A549 (cell line): Measurements from ENCODE around the gene CRK. TPM values are rescaled to one million over a fixed set of nuclear protein-coding genes. Genes with fewer than 3 reads are reported as not detected.
"Not testable (repeated sequence)": the region's sequence is repeated elsewhere in the genome, so short reads cannot be mapped to it uniquely, and the experiment has no call there.

Source experiments
- ATAC-seq, 2 experiments: fragments of 200-7000 bp in 1 of 2; fragments of >200 bp in 1 of 2; cut with Nextera tagmentation in 1 of 2; cut with Tn5 transposase in 1 of 2; 3 replicates each; pipeline versions ENCODE4 v1.8.0 to v1.9.1; 2018 to 2020; ENCODE audit warnings: mild to moderate bottlenecking in 1 of 2, moderate library complexity in 1 of 2
- CTCF ChIA-PET: fragments of 300-600 bp; sonication (Branson Sonifier 250); formaldehyde crosslinking; extraction: SDS; loops from one replicate; lab custom pipeline; 2021; ENCODE audit warnings: antibody characterized with exemption, inconsistent platforms; lab: Yijun Ruan, JAX
- POLR2A ChIA-PET: fragments of 350-600 bp; formaldehyde crosslinking; extraction: SDS; loops from one replicate; lab custom pipeline; 2021; ENCODE audit warnings: antibody characterized with exemption, inconsistent platforms; lab: Yijun Ruan, JAX
- DNase-seq, 2 experiments: peaks; one replicate each; pipeline versions ENCODE4 v3.0.0 to v3.0.0-alpha.2; 2011 to 2016; ENCODE audit warnings: low read depth in 1 of 2, low spot score in 1 of 2
- FAIRE-seq: peaks from 2 replicates; lab custom pipeline; 2011; peaks lifted over from hg19 to GRCh38; lab: Jason Lieb, UNC
- H3K27ac ChIP-seq, 2 experiments: fragments of >200 bp; sonication (Bioruptor Twin); formaldehyde crosslinking; 3 replicates each; pipeline ENCODE4 v1.5.1; 2016 to 2017
- H3K4me1 ChIP-seq: fragments of >200 bp; sonication (Bioruptor Twin); formaldehyde crosslinking; 3 replicates; pipeline ENCODE4 v1.6.1; 2016
- H3K4me2 ChIP-seq: fragments of >200 bp; sonication (Bioruptor Twin); formaldehyde crosslinking; 3 replicates; pipeline ENCODE4 v1.6.1; 2016
- H3K4me3 ChIP-seq: fragments of >200 bp; sonication (Bioruptor Twin); formaldehyde crosslinking; 3 replicates; pipeline ENCODE4 v1.5.1; 2016
- H3K9me3 ChIP-seq: fragments of >200 bp; sonication (Bioruptor Twin); formaldehyde crosslinking; 3 replicates; pipeline ENCODE4 v1.6.1; 2016
- CBX2 ChIP-seq: fragments of 200-600 bp; sonication (generic); IDR thresholded peaks from 2 replicates; pipeline ENCODE4 v1.6.1; 2016; ENCODE audit warnings: low read depth, mild to moderate bottlenecking, borderline replicate concordance
- CHD4 ChIP-seq: fragments of 200-600 bp; sonication (generic); IDR thresholded peaks from 2 replicates; pipeline ENCODE4 v1.6.1; 2016; ENCODE audit warnings: antibody characterized with exemption, mild to moderate bottlenecking, borderline replicate concordance
- CTCF ChIP-seq: fragments of >200 bp; sonication (Bioruptor Twin); formaldehyde crosslinking; IDR thresholded peaks from 3 replicates; pipeline ENCODE4 v1.5.1; 2016
- EHMT2 ChIP-seq: fragments of 200-600 bp; sonication (generic); IDR thresholded peaks from 2 replicates; pipeline ENCODE4 v1.6.1; 2016; ENCODE audit warnings: antibody characterized with exemption, low read depth, mild to moderate bottlenecking, moderate library complexity
- EP300 ChIP-seq, 2 experiments: fragments of >200 bp; sonication (Bioruptor Twin); formaldehyde crosslinking; IDR thresholded peaks; 2 replicates in 1 of 2; 3 replicates in 1 of 2; pipeline ENCODE4 v1.6.1; 2016 to 2017
- ESRRA ChIP-seq: fragments of 150-350 bp; IDR thresholded peaks from 2 replicates; pipeline ENCODE4 v1.6.1; 2014; ENCODE audit warnings: mild to moderate bottlenecking, low read length, borderline replicate concordance
- HDAC2 ChIP-seq: fragments of 200-600 bp; sonication (generic); IDR thresholded peaks from 2 replicates; pipeline ENCODE4 v1.6.1; 2016
- HEYL ChIP-seq: fragments of 250-450 bp; sonication (Bioruptor Pico); IDR thresholded peaks from 2 replicates; pipeline ENCODE4 v1.8.0; 2021; ENCODE audit warnings: mild to moderate bottlenecking, moderate library complexity
- HOXB13 ChIP-seq: fragments of 250-450 bp; sonication (Bioruptor Pico); IDR thresholded peaks from 2 replicates; pipeline ENCODE4 v1.5.0; 2020; ENCODE audit warnings: low read depth, mild to moderate bottlenecking, moderate library complexity
- KDM1A ChIP-seq: fragments of 200-600 bp; sonication (generic); IDR thresholded peaks from 2 replicates; pipeline ENCODE4 v1.6.1; 2016; ENCODE audit warnings: low read depth, mild to moderate bottlenecking
- MAX ChIP-seq: IDR thresholded peaks from 2 replicates; pipeline ENCODE4 v1.6.1; 2012
- MAZ ChIP-seq: fragments of 150-350 bp; IDR thresholded peaks from 2 replicates; pipeline ENCODE4 v1.6.1; 2014; ENCODE audit warnings: antibody characterized with exemption, low read depth, low read length, borderline replicate concordance
- NFE2L2 ChIP-seq: fragments of 150-350 bp; conservative IDR thresholded peaks from 2 replicates; pipeline ENCODE4 v1.6.1; 2014; ENCODE audit warnings: low read length
- NPAS2 ChIP-seq: fragments of 250-450 bp; sonication (Bioruptor Pico); IDR thresholded peaks from 2 replicates; pipeline ENCODE4 v1.8.0; 2022; ENCODE audit warnings: mild to moderate bottlenecking, moderate library complexity, borderline replicate concordance
- PBX3 ChIP-seq: IDR thresholded peaks from 2 replicates; pipeline ENCODE4 v1.6.1; 2012
- POLR2A ChIP-seq: IDR thresholded peaks from 2 replicates; pipeline ENCODE4 v1.6.1; 2012; ENCODE audit warnings: mild to moderate bottlenecking, low read length
- POLR2AphosphoS2 ChIP-seq: conservative IDR thresholded peaks from 2 replicates; pipeline ENCODE4 v1.6.1; 2012; ENCODE audit warnings: low read length, improper control_type of control experiment, inconsistent platforms
- RAD21 ChIP-seq, 2 experiments: fragments of >200 bp in 1 of 2; sonication (Bioruptor Twin) in 1 of 2; formaldehyde crosslinking in 1 of 2; IDR thresholded peaks in 1 of 2; conservative IDR thresholded peaks in 1 of 2; 2 replicates in 1 of 2; 3 replicates in 1 of 2; pipeline ENCODE4 v1.6.1; 2012 to 2018; ENCODE audit warnings: inconsistent platforms in 1 of 2
- RFX5 ChIP-seq: fragments of 450-650 bp; IDR thresholded peaks from 2 replicates; pipeline ENCODE4 v1.7.1; 2014; ENCODE audit warnings: antibody characterized with exemption, mild to moderate bottlenecking, moderate library complexity
- RNF2 ChIP-seq: fragments of 200-600 bp; sonication (generic); IDR thresholded peaks from 2 replicates; pipeline ENCODE4 v1.6.1; 2016; ENCODE audit warnings: low read depth, mild to moderate bottlenecking, antibody characterized with exemption, moderate library complexity, borderline replicate concordance
- SMC3 ChIP-seq: fragments of >200 bp; sonication (Bioruptor Twin); formaldehyde crosslinking; IDR thresholded peaks from 3 replicates; pipeline ENCODE4 v1.6.1; 2018; ENCODE audit warnings: inconsistent platforms
- TFCP2L1 ChIP-seq: fragments of 250-450 bp; sonication (Bioruptor Pico); IDR thresholded peaks from 2 replicates; pipeline ENCODE4 v1.5.0; 2021; ENCODE audit warnings: mild to moderate bottlenecking
- ZFP36 ChIP-seq: fragments of 450-650 bp; IDR thresholded peaks from 2 replicates; pipeline ENCODE4 v1.6.1; 2014; ENCODE audit warnings: borderline replicate concordance; ENCODE audit not compliant: partially characterized antibody
- ZNF302 ChIP-seq: fragments of 250-450 bp; sonication (Bioruptor Pico); IDR thresholded peaks from 2 replicates; pipeline ENCODE4 v1.9.0; 2021; ENCODE audit warnings: inconsistent platforms, mild to moderate bottlenecking, moderate library complexity
- ZSCAN20 ChIP-seq: fragments of 250-450 bp; sonication (Bioruptor Pico); IDR thresholded peaks from 2 replicates; pipeline ENCODE4 v1.8.0; 2022; ENCODE audit warnings: mild to moderate bottlenecking, moderate library complexity
- WGBS: methylation state at CpG from one replicate; pipeline ENCODE4 v1.1.6; 2017; ENCODE audit errors: missing lambda C conversion rate; 5-methylcytosine and 5-hydroxymethylcytosine counted together
- polyA plus RNA-seq, 4 experiments: library from polyadenylated mRNA; depleted of rRNA in 3 of 4; stranded (reverse); fragments of >200 nt; fragmentation: RNase III in 1 of 4; extraction: RNeasy Plus Mini Kit Qiagen cat#74134 plus additional on column Dnase treatment in 1 of 4; gene quantifications; 2 replicates in 3 of 4; 3 replicates in 1 of 4; pipeline ENCODE4 v1.2.3, GENCODE V29; 2011 to 2017
- TF ChIP-seq, protein P1 (sequence below): fragments of 250-450 bp; sonication (Bioruptor Pico); IDR thresholded peaks from 2 replicates; pipeline ENCODE4 v1.5.0; 2021; ENCODE audit warnings: mild to moderate bottlenecking, moderate library complexity, borderline replicate concordance

CRK gene
- polyA plus RNA-seq, 2 of the 4 experiments (the other 2 are of a cell fraction): 76.5 to 124 TPM

DNA sequence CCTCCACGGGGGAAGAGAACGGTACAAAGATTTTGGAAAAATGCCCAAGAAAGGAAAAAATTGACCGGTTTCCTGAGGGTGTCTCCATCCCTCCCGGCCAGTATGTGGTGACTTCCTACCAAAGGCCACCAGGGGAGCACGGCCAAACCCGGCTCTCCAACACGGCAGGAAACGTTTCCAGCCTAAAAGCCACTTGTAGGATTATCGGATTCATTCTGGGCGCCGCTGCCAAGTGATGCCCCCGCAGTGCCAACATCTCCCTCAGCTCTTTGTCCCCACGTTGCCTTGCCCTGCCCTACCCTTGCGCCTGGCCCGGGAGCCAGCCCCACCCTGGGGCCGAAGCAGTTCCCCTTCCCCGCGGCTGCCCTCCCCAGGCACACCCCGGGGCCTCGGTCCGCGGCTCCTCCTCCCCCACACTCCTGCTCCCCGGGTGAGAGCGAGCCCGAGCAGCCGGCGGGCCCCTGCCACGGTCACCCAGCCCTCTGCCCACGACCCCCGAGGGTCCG is 688 bp downstream of the CRK start:
- ChIA-PET CTCF (interaction anchor here (0.6 to 7.2 kb wide), 4 partner anchors 60 to 175 kb away, joined by 3 to 31 read pairs (median 4); no protein-coding TSS in a partner anchor), POLR2A (interaction anchor here (0.5 to 2.0 kb wide), 7 partner anchors 29 to 175 kb away, joined by 3 to 6 read pairs (median 6); partner anchors contain the start of genes INPP5K and YWHAE)
- DNase-seq (peak; percentile 84 to 89), ATAC-seq (peak; percentile 77 to 81), FAIRE-seq (no peak)
- peak overlapping the region; percentile 98 for H3K4me3 ChIP-seq
- peaks cover 28% of the 10 kb centered on the region for H3K4me1 ChIP-seq
- no peaks in the 10 kb centered on the region for H3K9me3 ChIP-seq
- 1% methylated on average over 26 of the region's 31 CpGs for WGBS
- peak overlapping the region; percentile 92 for H3K4me2 ChIP-seq
- TF ChIP-seq HOXB13 (CRISPR knock-in tag): no peak
- TF ChIP-seq ZSCAN20 (CRISPR knock-in tag): no peak
- peak; percentile 13; the same call in 2 of the 3 replicates for TF ChIP-seq SMC3
- peak; percentile 33; the same call in 1 of the 3 replicates for TF ChIP-seq CTCF
- TF ChIP-seq, protein P1, sequence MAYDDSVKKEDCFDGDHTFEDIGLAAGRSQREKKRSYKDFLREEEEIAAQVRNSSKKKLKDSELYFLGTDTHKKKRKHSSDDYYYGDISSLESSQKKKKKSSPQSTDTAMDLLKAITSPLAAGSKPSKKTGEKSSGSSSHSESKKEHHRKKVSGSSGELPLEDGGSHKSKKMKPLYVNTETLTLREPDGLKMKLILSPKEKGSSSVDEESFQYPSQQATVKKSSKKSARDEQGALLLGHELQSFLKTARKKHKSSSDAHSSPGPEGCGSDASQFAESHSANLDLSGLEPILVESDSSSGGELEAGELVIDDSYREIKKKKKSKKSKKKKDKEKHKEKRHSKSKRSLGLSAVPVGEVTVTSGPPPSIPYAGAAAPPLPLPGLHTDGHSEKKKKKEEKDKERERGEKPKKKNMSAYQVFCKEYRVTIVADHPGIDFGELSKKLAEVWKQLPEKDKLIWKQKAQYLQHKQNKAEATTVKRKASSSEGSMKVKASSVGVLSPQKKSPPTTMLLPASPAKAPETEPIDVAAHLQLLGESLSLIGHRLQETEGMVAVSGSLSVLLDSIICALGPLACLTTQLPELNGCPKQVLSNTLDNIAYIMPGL (CRISPR knock-in tag): 0 out of 2 replicates have a peak, but pooled peaks have one; percentile 25
- no peak for TF ChIP-seq EP300 (IDR thresholded peaks at IDR 0.05)
- 0 out of 2 replicates have a peak, but pooled peaks have one; percentile 32 for TF ChIP-seq TFCP2L1
- 0 out of 2 replicates have a peak, but pooled peaks have one; percentile 12 for TF ChIP-seq MAX
- peak overlapping the region; percentile 95 for H3K27ac ChIP-seq

GRCh38 chr17:1454541-1454940 is 1.5 kb downstream of the CRK start:
- no peak for DNase-seq
- no peak for FAIRE-seq
- H3K27ac ChIP-seq: peak overlapping the region; percentile 95; a peak in 4 of 6 replicates
- H3K4me3 ChIP-seq: peak overlapping the region; percentile 98
- peak; percentile 60; the same call in 1 of the 2 replicates for TF ChIP-seq POLR2AphosphoS2
- TF ChIP-seq ZFP36: no peak
- ATAC-seq: no peak
- peaks cover 26% of the 10 kb centered on the region for H3K4me1 ChIP-seq
- H3K4me2 ChIP-seq: peak overlapping the region; percentile 92
- no peaks in the 10 kb centered on the region for H3K9me3 ChIP-seq
- CTCF ChIA-PET: interaction anchor here (0.6 to 7.2 kb wide), 9 partner anchors 9 to 92 kb away, joined by 3 to 31 read pairs (median 3); partner anchors contain the start of gene INPP5K
- POLR2A ChIA-PET: no interaction called here
- WGBS: 70% methylated on average over 9 of the region's 9 CpGs

DNA sequence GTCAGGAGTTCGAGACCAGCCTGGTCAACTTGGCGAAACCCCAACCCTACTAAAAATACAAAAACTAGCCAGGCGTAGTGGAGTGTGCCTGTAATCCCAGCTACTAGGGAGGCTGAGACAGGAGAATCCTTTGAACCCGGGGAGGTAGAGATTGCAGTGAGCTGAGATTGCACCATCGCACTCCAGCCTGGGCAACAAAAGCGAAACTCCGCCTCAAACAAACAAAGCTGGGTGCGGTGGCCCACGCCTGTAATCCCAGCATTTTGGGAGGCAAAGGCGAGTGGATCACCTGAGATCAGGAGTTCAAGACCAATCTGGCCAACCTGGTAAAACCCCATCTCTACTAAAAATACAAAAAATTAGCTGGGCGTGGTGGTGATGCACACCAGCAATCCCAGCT is 2.3 kb downstream of the CRK start:
- FAIRE-seq, H3K27ac ChIP-seq, POLR2A ChIA-PET, H3K9me3 ChIP-seq, ATAC-seq, H3K4me3 ChIP-seq, DNase-seq: not testable (repeated sequence)
- CTCF ChIA-PET: interaction anchor here (1.2 to 7.2 kb wide), 7 partner anchors 8 to 92 kb away, joined by 3 to 31 read pairs (median 3); partner anchors contain the start of gene INPP5K
- WGBS: 84% methylated on average over 11 of the region's 11 CpGs
- Histone ChIP-seq H3K4me2 (peak overlapping the region; percentile 17), H3K4me1 (peaks cover 32% of the 10 kb centered on the region)

GRCh38 chr17:1452836-1453235 is 3.2 kb downstream of the CRK start:
- Histone ChIP-seq H3K4me1 (peaks cover 32% of the 10 kb centered on the region), H3K4me3 (no peak overlapping the region), H3K4me2 (no peak overlapping the region), H3K9me3 (no peaks in the 10 kb centered on the region), H3K27ac (no peak overlapping the region)
- ATAC-seq (no peak), FAIRE-seq (no peak), DNase-seq (no peak)
- ChIA-PET CTCF (interaction anchor here (0.7 to 7.2 kb wide), 2 partner anchors 29 to 87 kb away, joined by 4 to 31 read pairs; no protein-coding TSS in a partner anchor), POLR2A (no interaction called here)
- TF ChIP-seq ESRRA (no peak), CHD4 (no peak), NFE2L2 (no peak), NPAS2 (CRISPR knock-in tag) (no peak), ZNF302 (CRISPR knock-in tag) (no peak), KDM1A (no peak), POLR2A (no peak), HEYL (CRISPR knock-in tag) (no peak), EHMT2 (no peak), MAZ (no peak), RAD21 (conservative IDR thresholded peaks at IDR 0.05 in 1 of 2, IDR thresholded peaks at IDR 0.05 in 1 of 2) (no peak), HDAC2 (no peak), RFX5 (no peak), RNF2 (no peak), PBX3 (no peak), CBX2 (no peak)
- WGBS: 85% methylated on average over 5 of the region's 5 CpGs
